Measurements from ENCODE around the gene QPCT. TPM values are rescaled to one million over a fixed set of nuclear protein-coding genes. Genes with fewer than 3 reads are reported as not detected.

The QPCT gene
- total RNA-seq, 1 experiment from 2014 or later: 54.3 TPM

Small RNA genes lying within 50 kb of the gene (small RNA-seq; reads per million reads assigned to genes)
- gene RNU6-939P: not detected

Other genes with a start within 250 kb of the QPCT start
- gene EIF2AK2, start 187.7 kb upstream of the QPCT start, total RNA-seq (2014; rRNA removed; shearing (Covaris generic)): 11.7 and 14.5 TPM in 2 replicates
- not detected in 2 replicates for gene SULT6B1, start 156.0 kb upstream of the QPCT start, total RNA-seq (2014; rRNA removed; shearing (Covaris generic))
- 20.1 and 26.7 TPM in 2 replicates for gene CEBPZOS, start 148.1 kb upstream of the QPCT start, total RNA-seq (2014; rRNA removed; shearing (Covaris generic))
- gene CEBPZ, start 113.0 kb upstream of the QPCT start, total RNA-seq (2014; rRNA removed; shearing (Covaris generic)): 23.0 and 27.0 TPM in 2 replicates
- 11.5 and 11.6 TPM in 2 replicates for gene NDUFAF7, start 113.0 kb upstream of the QPCT start, total RNA-seq (2014; rRNA removed; shearing (Covaris generic))
- 14.0 and 17.2 TPM in 2 replicates for gene PRKD3, start 19.8 kb upstream of the QPCT start, total RNA-seq (2014; rRNA removed; shearing (Covaris generic))

All from HT-29 (cell line).